H9 (cell line): ENCODE results near the gene SH3BP5L. TPM values are rescaled to one million over a fixed set of nuclear protein-coding genes. Genes with fewer than 3 reads are reported as not detected.

Experiments
- DNase-seq: peaks from one replicate; pipeline ENCODE4 v3.0.0-alpha.2; 2017
- H2AFZ ChIP-seq: one replicate; pipeline ENCODE4 v1.6.1; 2013; ENCODE audit warnings: mild to moderate bottlenecking, low read length, control low read depth, moderate library complexity
- H2AK5ac ChIP-seq: 2 replicates; pipeline ENCODE4 v1.6.1; 2013; ENCODE audit warnings: low read length, control low read depth, mixed read lengths; ENCODE audit not compliant: insufficient read length
- H2BK120ac ChIP-seq: one replicate; pipeline ENCODE4 v1.6.1; 2013; ENCODE audit warnings: low read depth, mild to moderate bottlenecking, low read length, control low read depth, inconsistent platforms; ENCODE audit not compliant: poor library complexity, severe bottlenecking
- H2BK12ac ChIP-seq: 2 replicates; pipeline ENCODE4 v1.6.1; 2013; ENCODE audit warnings: low read length, control low read depth, mixed read lengths, low read depth; ENCODE audit not compliant: insufficient read length
- H2BK15ac ChIP-seq: 2 replicates; pipeline ENCODE4 v1.6.1; 2013; ENCODE audit warnings: low read depth, low read length, control low read depth
- H2BK20ac ChIP-seq: one replicate; pipeline ENCODE4 v1.6.1; 2013; ENCODE audit warnings: low read depth, mild to moderate bottlenecking, low read length, control low read depth, inconsistent platforms; ENCODE audit not compliant: poor library complexity, severe bottlenecking
- H2BK5ac ChIP-seq: 2 replicates; pipeline ENCODE4 v1.6.1; 2013; ENCODE audit warnings: low read length, control low read depth, mixed read lengths; ENCODE audit not compliant: insufficient read length
- H3K14ac ChIP-seq: 2 replicates; pipeline ENCODE4 v1.6.1; 2013; ENCODE audit warnings: low read length, control low read depth; ENCODE audit not compliant: insufficient read depth
- H3K18ac ChIP-seq: 2 replicates; pipeline ENCODE4 v1.6.1; 2013; ENCODE audit warnings: low read depth, mild to moderate bottlenecking, mixed read lengths, low read length, control low read depth; ENCODE audit not compliant: insufficient read length
- H3K23ac ChIP-seq: 2 replicates; pipeline ENCODE4 v1.6.1; 2013; ENCODE audit warnings: low read length, control low read depth, mixed read lengths, low read depth; ENCODE audit not compliant: insufficient read length
- H3K23me2 ChIP-seq: 2 replicates; pipeline ENCODE4 v1.6.1; 2013; ENCODE audit warnings: low read depth, mild to moderate bottlenecking, mixed read lengths, low read length, control low read depth; ENCODE audit not compliant: insufficient read length, poor library complexity, severe bottlenecking
- H3K27ac ChIP-seq: 2 replicates; pipeline ENCODE4 v1.5.1; 2013; ENCODE audit warnings: low read length, control low read depth, mixed read lengths, low read depth; ENCODE audit not compliant: insufficient read length
- H3K27me3 ChIP-seq: 2 replicates; pipeline ENCODE4 v1.6.1; 2013; ENCODE audit warnings: low read length, control low read depth, inconsistent platforms; ENCODE audit not compliant: insufficient read depth
- H3K4ac ChIP-seq: 2 replicates; pipeline ENCODE4 v1.6.1; 2013; ENCODE audit warnings: low read depth, mild to moderate bottlenecking, control low read depth, inconsistent platforms, low read length, moderate library complexity
- H3K4me1 ChIP-seq: 2 replicates; pipeline ENCODE4 v1.6.1; 2013; ENCODE audit warnings: low read length, control low read depth, inconsistent platforms; ENCODE audit not compliant: insufficient read depth
- H3K4me2 ChIP-seq: 2 replicates; pipeline ENCODE4 v1.6.1; 2013; ENCODE audit warnings: low read length, control low read depth, mixed read lengths; ENCODE audit not compliant: insufficient read length, insufficient read depth
- H3K56ac ChIP-seq: 2 replicates; pipeline ENCODE4 v1.6.1; 2013; ENCODE audit warnings: low read depth, mild to moderate bottlenecking, mixed read lengths, low read length, control low read depth; ENCODE audit not compliant: insufficient read length
- H3K79me1 ChIP-seq: 2 replicates; pipeline ENCODE4 v1.6.1; 2013; ENCODE audit warnings: low read depth, mild to moderate bottlenecking, moderate library complexity, low read length, control low read depth, inconsistent platforms; ENCODE audit not compliant: insufficient read depth, poor library complexity, severe bottlenecking
- H3K79me2 ChIP-seq: 2 replicates; pipeline ENCODE4 v1.6.1; 2013; ENCODE audit warnings: low read length, control low read depth, inconsistent platforms; ENCODE audit not compliant: insufficient read depth
- H3K9ac ChIP-seq: 2 replicates; pipeline ENCODE4 v1.6.1; 2013; ENCODE audit warnings: low read length, control low read depth, mixed read lengths; ENCODE audit not compliant: insufficient read length; ENCODE audit errors: extremely low read depth
- H3K9me3 ChIP-seq: one replicate; pipeline ENCODE4 v1.6.1; 2013; ENCODE audit warnings: low read depth, low read length, inconsistent platforms; ENCODE audit not compliant: control insufficient read depth
- H3T11ph ChIP-seq: one replicate; pipeline ENCODE4 v1.6.1; 2013; ENCODE audit warnings: mild to moderate bottlenecking, low read length, control low read depth, inconsistent platforms
- H4K20me1 ChIP-seq: one replicate; pipeline ENCODE4 v1.6.1; 2013; ENCODE audit not compliant: control insufficient read depth, insufficient read length, insufficient read depth
- H4K5ac ChIP-seq: 2 replicates; pipeline ENCODE4 v1.6.1; 2013; ENCODE audit warnings: low read depth, mild to moderate bottlenecking, mixed read lengths, low read length, control low read depth; ENCODE audit not compliant: insufficient read length
- H4K8ac ChIP-seq: replicated peaks from 2 replicates; pipeline ENCODE4 v1.6.1; 2013; ENCODE audit warnings: low read length, control low read depth, mixed read lengths, low read depth; ENCODE audit not compliant: insufficient read length
- H4K91ac ChIP-seq: 2 replicates; pipeline ENCODE4 v1.6.1; 2013; ENCODE audit warnings: low read depth, mild to moderate bottlenecking, moderate library complexity, mixed read lengths, low read length, control low read depth; ENCODE audit not compliant: insufficient read length
- H3K27ac Mint-ChIP-seq, 3 experiments: 2 replicates in 2 of 3; 3 replicates in 1 of 3; pipeline ENCODE4 v1.8.0; 2020 to 2021; ENCODE audit warnings: mixed read lengths in 3 of 3, mild to moderate bottlenecking in 1 of 3, moderate library complexity in 1 of 3
- H3K27me3 Mint-ChIP-seq: 2 replicates; pipeline ENCODE4 v1.8.0; 2021; ENCODE audit warnings: low read depth, mild to moderate bottlenecking, moderate library complexity, mixed read lengths
- H3K36me3 Mint-ChIP-seq, 3 experiments: 2 replicates in 2 of 3; 3 replicates in 1 of 3; pipeline ENCODE4 v1.8.0; 2020 to 2021; ENCODE audit warnings: low read depth in 3 of 3, mixed read lengths in 3 of 3; ENCODE audit not compliant: insufficient read depth in 1 of 3
- H3K4me1 Mint-ChIP-seq, 2 experiments: 2 replicates each; pipeline ENCODE4 v1.8.0; 2020; ENCODE audit warnings: mixed read lengths in 2 of 2
- H3K4me3 Mint-ChIP-seq, 2 experiments: 2 replicates in 1 of 2; 3 replicates in 1 of 2; pipeline ENCODE4 v1.8.0; 2020 to 2021; ENCODE audit warnings: mild to moderate bottlenecking in 2 of 2, mixed read lengths in 2 of 2, moderate library complexity in 1 of 2
- H3K9me3 Mint-ChIP-seq, 2 experiments: 2 replicates in 1 of 2; 3 replicates in 1 of 2; pipeline ENCODE4 v1.8.0; 2020; ENCODE audit warnings: mild to moderate bottlenecking in 2 of 2, mixed read lengths in 2 of 2, moderate library complexity in 1 of 2
- WGBS: extraction: QIAGEN DNeasy Blood & Tissue Kit; methylation state at CpG from one replicate; pipeline ENCODE4 v1.1.7; 2013; ENCODE audit warnings: missing lambda C conversion rate, low lambda C conversion rate, mixed read lengths; ENCODE audit not compliant: insufficient read length; ENCODE audit errors: extremely low coverage; 5-methylcytosine and 5-hydroxymethylcytosine counted together
- total RNA-seq: library from RNA; stranded (reverse); gene quantifications from 2 replicates; pipeline ENCODE4 v1.2.1, GENCODE V29; 2021
- TF ChIP-seq, protein P1 (sequence below): fragments of 200-600 bp; sonication (generic); conservative IDR thresholded peaks from 3 replicates; pipeline ENCODE4 v1.8.0; 2021; ENCODE audit warnings: antibody characterized with exemption, mild to moderate bottlenecking

The SH3BP5L gene
- total RNA-seq, 1 experiment from 2014 or later = 27.6 TPM

DNA sequence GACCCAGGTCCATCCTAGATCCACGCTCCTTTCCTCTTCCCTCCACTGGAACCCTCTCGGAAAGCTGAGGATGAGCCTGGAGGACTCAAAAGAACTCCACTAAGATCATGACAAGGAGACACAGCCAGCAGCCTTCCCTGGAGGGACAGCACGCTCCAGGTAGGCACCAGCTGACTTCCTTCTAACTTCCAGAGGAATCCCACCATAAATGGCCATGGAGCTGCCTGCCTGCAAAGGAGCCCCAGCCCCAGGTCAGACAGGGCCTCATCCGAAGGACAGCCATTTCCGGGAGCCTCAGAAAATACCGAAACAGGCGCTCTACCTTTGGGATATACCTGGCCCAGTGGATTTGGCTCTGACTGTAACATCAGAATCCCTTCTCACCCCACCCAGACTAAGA lies 4.1 kb downstream of the SH3BP5L start:
- H3K27me3 ChIP-seq = no peaks in the 10 kb centered on the region
- Mint-ChIP-seq H3K4me3 (no peak overlapping the region), H3K27ac (no peak overlapping the region), H3K9me3 (no peaks in the 10 kb centered on the region; a peak in 2 of 5 replicates), H3K27me3 (no peaks in the 10 kb centered on the region), H3K4me1 (peaks cover 23 to 25% of the 10 kb centered on the region in 2 experiments), H3K36me3 (peaks cover 13 to 49% (median 47%) of the 10 kb centered on the region in 3 experiments; a peak in 6 of 7 replicates)
- no peak overlapping the region for H2BK120ac ChIP-seq
- no peak overlapping the region for H3K27ac ChIP-seq
- no peak overlapping the region for H2AFZ ChIP-seq
- H2BK5ac ChIP-seq = no peak overlapping the region
- no peak overlapping the region for H4K91ac ChIP-seq
- H3K9me3 ChIP-seq = no peaks in the 10 kb centered on the region
- H3K56ac ChIP-seq = no peak overlapping the region
- no peak overlapping the region for H3K4ac ChIP-seq
- TF ChIP-seq, protein P1, sequence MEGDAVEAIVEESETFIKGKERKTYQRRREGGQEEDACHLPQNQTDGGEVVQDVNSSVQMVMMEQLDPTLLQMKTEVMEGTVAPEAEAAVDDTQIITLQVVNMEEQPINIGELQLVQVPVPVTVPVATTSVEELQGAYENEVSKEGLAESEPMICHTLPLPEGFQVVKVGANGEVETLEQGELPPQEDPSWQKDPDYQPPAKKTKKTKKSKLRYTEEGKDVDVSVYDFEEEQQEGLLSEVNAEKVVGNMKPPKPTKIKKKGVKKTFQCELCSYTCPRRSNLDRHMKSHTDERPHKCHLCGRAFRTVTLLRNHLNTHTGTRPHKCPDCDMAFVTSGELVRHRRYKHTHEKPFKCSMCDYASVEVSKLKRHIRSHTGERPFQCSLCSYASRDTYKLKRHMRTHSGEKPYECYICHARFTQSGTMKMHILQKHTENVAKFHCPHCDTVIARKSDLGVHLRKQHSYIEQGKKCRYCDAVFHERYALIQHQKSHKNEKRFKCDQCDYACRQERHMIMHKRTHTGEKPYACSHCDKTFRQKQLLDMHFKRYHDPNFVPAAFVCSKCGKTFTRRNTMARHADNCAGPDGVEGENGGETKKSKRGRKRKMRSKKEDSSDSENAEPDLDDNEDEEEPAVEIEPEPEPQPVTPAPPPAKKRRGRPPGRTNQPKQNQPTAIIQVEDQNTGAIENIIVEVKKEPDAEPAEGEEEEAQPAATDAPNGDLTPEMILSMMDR = no peak
- H3K9ac ChIP-seq = no peak overlapping the region
- peaks cover 5% of the 10 kb centered on the region; the same call in 1 of the 2 replicates for H3K79me2 ChIP-seq
- H3T11ph ChIP-seq = no peak overlapping the region
- H3K23ac ChIP-seq = no peak overlapping the region
- H4K20me1 ChIP-seq = no peaks in the 10 kb centered on the region
- H2BK20ac ChIP-seq = no peak overlapping the region
- H3K14ac ChIP-seq = no peak overlapping the region
- DNase-seq = no peak
- no peak overlapping the region for H2BK15ac ChIP-seq
- no CpG with 5 or more reads among the region's 7 CpGs for WGBS
- H3K23me2 ChIP-seq = peaks cover 4% of the 10 kb centered on the region
- no peak overlapping the region for H3K18ac ChIP-seq
- H3K4me2 ChIP-seq = no peak overlapping the region
- no peak overlapping the region for H4K5ac ChIP-seq
- H2BK12ac ChIP-seq = no peak overlapping the region
- no peak overlapping the region for H4K8ac ChIP-seq
- no peak overlapping the region for H2AK5ac ChIP-seq
- H3K79me1 ChIP-seq = peaks cover 12% of the 10 kb centered on the region
- H3K4me1 ChIP-seq = peaks cover 2% of the 10 kb centered on the region; the same call in 1 of the 2 replicates
